H1 (cell line): Measurements from ENCODE around the gene LSM6. TPM values are rescaled to one million over a fixed set of nuclear protein-coding genes. Genes with fewer than 3 reads are reported as not detected.
A peak's percentile ranks its signal among the peaks of the same experiment; 100 is the strongest.

Experiments used
- CTCF ChIA-PET: fragments of 300-600 bp; sonication (Branson Sonifier 250); formaldehyde crosslinking; loops from one replicate; lab custom pipeline; 2021; ENCODE audit not compliant: partially characterized antibody; lab: Charles Lee
- POLR2A ChIA-PET: fragments of 300-600 bp; sonication (Branson Sonifier 250); formaldehyde crosslinking; loops from one replicate; lab custom pipeline; 2021; ENCODE audit warnings: inconsistent platforms; ENCODE audit not compliant: partially characterized antibody; lab: Charles Lee
- DNase-seq, 2 experiments: peaks; one replicate each; pipeline versions ENCODE4 v3.0.0 to v3.0.0-alpha.2; 2010 to 2022; ENCODE audit warnings: low spot score in 2 of 2, low read depth in 1 of 2, mixed read lengths in 1 of 2
- FAIRE-seq: peaks from 2 replicates; lab custom pipeline; 2011; peaks lifted over from hg19 to GRCh38; lab: Jason Lieb, UNC
- H2AFZ ChIP-seq: 2 replicates; pipeline ENCODE4 v1.8.1; 2012; ENCODE audit warnings: low read length, inconsistent platforms
- H2AK5ac ChIP-seq: 2 replicates; pipeline ENCODE4 v1.6.1; 2013; ENCODE audit warnings: low read depth, low read length
- H2BK120ac ChIP-seq: replicated peaks from 2 replicates; pipeline ENCODE3; 2013; ENCODE audit warnings: low read depth, low read length, inconsistent platforms
- H2BK12ac ChIP-seq: 2 replicates; pipeline ENCODE4 v1.6.1; 2013; ENCODE audit warnings: low read depth, low read length
- H2BK15ac ChIP-seq: 2 replicates; pipeline ENCODE4 v1.6.1; 2013; ENCODE audit warnings: low read length
- H2BK20ac ChIP-seq: 2 replicates; pipeline ENCODE4 v1.6.1; 2013; ENCODE audit warnings: low read length
- H2BK5ac ChIP-seq: 2 replicates; pipeline ENCODE4 v1.6.1; 2013; ENCODE audit warnings: low read depth, low read length
- H3K14ac ChIP-seq: 2 replicates; pipeline ENCODE4 v1.6.1; 2013; ENCODE audit warnings: inconsistent platforms; ENCODE audit not compliant: insufficient read length
- H3K18ac ChIP-seq: 2 replicates; pipeline ENCODE4 v1.6.1; 2013; ENCODE audit warnings: low read length; ENCODE audit errors: extremely low read depth
- H3K23ac ChIP-seq: 2 replicates; pipeline ENCODE4 v1.6.1; 2013; ENCODE audit warnings: inconsistent platforms; ENCODE audit not compliant: insufficient read length
- H3K23me2 ChIP-seq: 2 replicates; pipeline ENCODE4 v1.6.1; 2013; ENCODE audit warnings: low read depth, low read length
- H3K27ac ChIP-seq: 2 replicates; pipeline ENCODE4 v1.6.1; 2011; ENCODE audit warnings: low read depth, low read length, inconsistent platforms
- H3K27me3 ChIP-seq, 4 experiments: replicated peaks in 1 of 4; 1 replicate in 1 of 4; 2 replicates in 3 of 4; pipeline versions ENCODE4 v1.6.1 to v1.8.1; 2011 to 2013; ENCODE audit warnings: low read length in 3 of 4, mild to moderate bottlenecking in 3 of 4, inconsistent platforms in 2 of 4, mixed read lengths in 2 of 4, moderate library complexity in 1 of 4; ENCODE audit not compliant: control insufficient read depth in 3 of 4, insufficient read depth in 3 of 4; ENCODE audit errors: extremely low read depth in 1 of 4
- H3K36me3 ChIP-seq, 4 experiments: 2 replicates each; pipeline versions ENCODE4 v1.6.1 to v1.8.1; 2011 to 2013; ENCODE audit warnings: mild to moderate bottlenecking in 4 of 4, low read length in 3 of 4, moderate library complexity in 2 of 4, control low read depth in 1 of 4, inconsistent platforms in 1 of 4; ENCODE audit not compliant: insufficient read depth in 4 of 4, control insufficient read depth in 2 of 4
- H3K4ac ChIP-seq: replicated peaks from 2 replicates; pipeline ENCODE3; 2013; ENCODE audit warnings: low read length, low read depth, mixed read lengths, inconsistent platforms; ENCODE audit not compliant: insufficient read length
- H3K4me1 ChIP-seq, 4 experiments: replicated peaks in 1 of 4; 1 replicate in 1 of 4; 2 replicates in 3 of 4; pipeline versions ENCODE4 v1.6.1 to v1.8.1; 2011 to 2013; ENCODE audit warnings: low read length in 3 of 4, inconsistent platforms in 2 of 4, mixed read lengths in 1 of 4; ENCODE audit not compliant: insufficient read depth in 4 of 4, control insufficient read depth in 3 of 4
- H3K4me2 ChIP-seq, 2 experiments: 2 replicates each; pipeline versions ENCODE4 v1.6.1 to v1.8.1; 2011 to 2013; ENCODE audit warnings: low read depth in 2 of 2, low read length in 2 of 2, control low read depth in 1 of 2, inconsistent platforms in 1 of 2, mild to moderate bottlenecking in 1 of 2; ENCODE audit not compliant: insufficient read depth in 1 of 2
- H3K4me3 ChIP-seq, 4 experiments: fragments of 200-600, 300-600 bp in 1 of 4; sonication (generic), shearing (Covaris generic), sonication (Bioruptor Twin) in 1 of 4; 2 replicates each; pipeline versions ENCODE4 v1.5.1 to v1.8.1; 2011 to 2016; ENCODE audit warnings: low read length in 4 of 4, low read depth in 3 of 4, control low read depth in 2 of 4, inconsistent platforms in 2 of 4, mild to moderate bottlenecking in 2 of 4, mixed read lengths in 1 of 4, moderate library complexity in 1 of 4; ENCODE audit not compliant: insufficient read depth in 2 of 4; ENCODE audit errors: extremely low read depth in 1 of 4
- H3K56ac ChIP-seq: replicated peaks from 2 replicates; pipeline ENCODE3; 2013; ENCODE audit warnings: low read depth, mild to moderate bottlenecking, mixed read lengths, low read length, inconsistent platforms; ENCODE audit not compliant: insufficient read length
- H3K79me1 ChIP-seq: 2 replicates; pipeline ENCODE4 v1.6.1; 2013; ENCODE audit warnings: low read depth, low read length, control low read depth
- H3K79me2 ChIP-seq, 2 experiments: 2 replicates each; pipeline versions ENCODE4 v1.6.1 to v1.8.1; 2012 to 2013; ENCODE audit warnings: low read length in 2 of 2, mild to moderate bottlenecking in 2 of 2, inconsistent platforms in 1 of 2; ENCODE audit not compliant: insufficient read depth in 2 of 2, control insufficient read depth in 1 of 2
- H3K9ac ChIP-seq, 4 experiments: replicated peaks in 1 of 4; 1 replicate in 1 of 4; 2 replicates in 3 of 4; pipeline versions ENCODE4 v1.6.1 to v1.8.1; 2011 to 2013; ENCODE audit warnings: low read depth in 3 of 4, low read length in 3 of 4, control low read depth in 2 of 4, mild to moderate bottlenecking in 2 of 4, moderate library complexity in 2 of 4, inconsistent platforms in 1 of 4; ENCODE audit errors: extremely low read depth in 1 of 4
- H3K9me3 ChIP-seq, 2 experiments: 2 replicates each; pipeline versions ENCODE4 v1.6.1 to v1.8.1; 2012 to 2013; ENCODE audit warnings: mild to moderate bottlenecking in 2 of 2, moderate library complexity in 2 of 2, control low read depth in 1 of 2, inconsistent platforms in 1 of 2, low read depth in 1 of 2, low read length in 1 of 2, mixed read lengths in 1 of 2; ENCODE audit not compliant: insufficient read depth in 2 of 2
- H4K20me1 ChIP-seq, 2 experiments: replicated peaks in 1 of 2; 2 replicates each; pipeline versions ENCODE3 to v1.8.1; 2011 to 2013; ENCODE audit warnings: inconsistent platforms in 2 of 2, low read length in 2 of 2, mild to moderate bottlenecking in 1 of 2; ENCODE audit not compliant: insufficient read depth in 2 of 2, control insufficient read depth in 1 of 2
- H4K5ac ChIP-seq: 2 replicates; pipeline ENCODE4 v1.6.1; 2013; ENCODE audit warnings: low read length, low read depth, mixed read lengths, inconsistent platforms; ENCODE audit not compliant: insufficient read length
- H4K8ac ChIP-seq: 2 replicates; pipeline ENCODE4 v1.8.0; 2013; ENCODE audit warnings: mild to moderate bottlenecking, moderate library complexity, low read length, inconsistent platforms; ENCODE audit not compliant: insufficient read depth; ENCODE audit errors: extremely low read depth
- H4K91ac ChIP-seq: replicated peaks from 2 replicates; pipeline ENCODE3; 2013; ENCODE audit warnings: low read length, mixed read lengths, inconsistent platforms; ENCODE audit not compliant: insufficient read length
- ATF3 ChIP-seq: IDR thresholded peaks from 2 replicates; pipeline ENCODE4 v1.6.1; 2011; ENCODE audit warnings: low read depth, mild to moderate bottlenecking, low read length; ENCODE audit not compliant: insufficient read depth
- CHD1 ChIP-seq: IDR thresholded peaks from 2 replicates; pipeline ENCODE4 v1.6.1; 2012; ENCODE audit warnings: low read depth, low read length, improper control_type of control experiment
- CTBP2 ChIP-seq: IDR thresholded peaks from 2 replicates; pipeline ENCODE4 v1.7.0; 2011; ENCODE audit warnings: borderline replicate concordance, mild to moderate bottlenecking, moderate library complexity, mixed read lengths, low read length; ENCODE audit not compliant: insufficient read depth, insufficient read length
- CTCF ChIP-seq, 3 experiments: IDR thresholded peaks; 1 replicate in 2 of 3; 2 replicates in 1 of 3; pipeline versions ENCODE4 v1.5.1 to v1.6.1; 2011; ENCODE audit warnings: low read length in 3 of 3, mild to moderate bottlenecking in 3 of 3, inconsistent platforms in 2 of 3, low read depth in 1 of 3, moderate library complexity in 1 of 3; ENCODE audit not compliant: insufficient read depth in 1 of 3; ENCODE audit errors: control extremely low read depth in 1 of 3
- E2F6 ChIP-seq: IDR thresholded peaks from 2 replicates; pipeline ENCODE4 v1.6.1; 2012; ENCODE audit warnings: inconsistent platforms
- NRF1 ChIP-seq: IDR thresholded peaks from 2 replicates; pipeline ENCODE4 v1.6.1; 2011; ENCODE audit warnings: mild to moderate bottlenecking, low read depth, low read length, improper control_type of control experiment
- SP2 ChIP-seq: IDR thresholded peaks from 2 replicates; pipeline ENCODE4 v1.6.1; 2012; ENCODE audit warnings: mild to moderate bottlenecking, low read length, inconsistent platforms
- SRF ChIP-seq: IDR thresholded peaks from 2 replicates; pipeline ENCODE4 v1.6.1; 2011; ENCODE audit warnings: mild to moderate bottlenecking, low read depth, low read length, moderate library complexity
- TCF12 ChIP-seq: IDR thresholded peaks from 2 replicates; pipeline ENCODE4 v1.6.1; 2011; ENCODE audit warnings: low read depth, mild to moderate bottlenecking, low read length
- WGBS, 2 experiments: shearing (Covaris generic) in 1 of 2; methylation state at CpG; one replicate each; pipeline versions ENCODE4 v1.1.6 to v1.1.7; 2013 to 2015; ENCODE audit warnings: low lambda C conversion rate in 2 of 2, mixed read lengths in 2 of 2, inconsistent platforms in 1 of 2, low coverage in 1 of 2, missing lambda C conversion rate in 1 of 2; ENCODE audit not compliant: insufficient replicate concordance in 2 of 2, insufficient coverage in 1 of 2, insufficient read length in 1 of 2; ENCODE audit errors: extremely low coverage in 1 of 2, missing lambda C conversion rate in 1 of 2; 5-methylcytosine and 5-hydroxymethylcytosine counted together
- polyA plus RNA-seq, 7 experiments: library from polyadenylated mRNA; depleted of rRNA in 3 of 7; stranded (reverse) in 5 of 7; unstranded in 2 of 7; fragments of >200 nt in 5 of 7; fragments of 200-250 nt in 2 of 7; gene quantifications; 1 replicate in 5 of 7; 2 replicates in 1 of 7; 4 replicates in 1 of 7; pipeline versions ENCODE4 v1.2.1 to v1.2.3, GENCODE V29; 2011 to 2013; ENCODE audit warnings: missing spikeins in 2 of 7, mixed read lengths in 2 of 7
- total RNA-seq: library from RNA; stranded (reverse); fragmentation: NEBNext Ultra II Directional; extraction: Animal tissue kit (Norgen Biotek cat#: 25700); gene quantifications from 2 replicates; pipeline ENCODE4 v1.2.1, GENCODE V29; 2021

LSM6 gene
- total and polyA plus RNA-seq, 2 of the 8 experiments (the other 6 are each of a cell fraction or from before 2014, with no cell fraction given), result 40.2 to 63.4 TPM

GRCh38 chr4:146224326-146224966 lies 48.9 kb downstream of the LSM6 start:
- 85% methylated on average over 8 of the region's 8 CpGs; no CpG with 5 or more reads in 1 of the 2 experiments for WGBS, 2 experiments
- no peak overlapping the region for H4K8ac ChIP-seq
- TF ChIP-seq ATF3 (no peak), SP2 (no peak), E2F6 (no peak), CTBP2 (no peak), CHD1 (no peak), TCF12 (no peak), NRF1 (no peak), CTCF (IDR thresholded peaks at IDR 0.05; ENCODE audit: control extremely low read depth in 1 of 3, insufficient read depth in 1 of 3, low read depth in 1 of 3, low read length in 3 of 3) (no peak), SRF (no peak)

More at GRCh38 chr4:146224326-146224966, 48.9 kb downstream of the LSM6 start:
- Histone ChIP-seq H3K4me3 (no peak overlapping the region), H3K56ac (no peak overlapping the region), H3K18ac (no peak overlapping the region), H2BK15ac (no peak overlapping the region), H2AK5ac (no peak overlapping the region), H3K4me1 (no peaks in the 10 kb centered on the region), H2BK12ac (no peak overlapping the region), H3K9ac (no peak overlapping the region), H3K23ac (no peak overlapping the region), H3K27ac (no peak overlapping the region), H3K4ac (no peak overlapping the region), H3K79me2 (no peaks in the 10 kb centered on the region), H3K4me2 (no peak overlapping the region), H2BK5ac (no peak overlapping the region), H4K5ac (no peak overlapping the region), H3K23me2 (no peaks in the 10 kb centered on the region), H2BK120ac (no peak overlapping the region), H3K79me1 (no peaks in the 10 kb centered on the region), H4K91ac (no peak overlapping the region), H3K36me3 (no peaks in the 10 kb centered on the region), H3K14ac (no peak overlapping the region), H4K20me1 (no peaks in the 10 kb centered on the region), H3K27me3 (no peaks in the 10 kb centered on the region), H3K9me3 (no peaks in the 10 kb centered on the region), H2BK20ac (no peak overlapping the region), H2AFZ (peak overlapping the region; percentile 83)
- ChIA-PET POLR2A (no interaction called here), CTCF (interaction anchor here (1.2 kb wide), 2 partner anchors 12 to 20 kb away, joined by 4 to 6 read pairs; no protein-coding TSS in a partner anchor)
- no peak for DNase-seq
- no peak for FAIRE-seq
